ENCODE results near the gene METTL8. TPM values are rescaled to one million over a fixed set of nuclear protein-coding genes. Genes with fewer than 3 reads are reported as not detected.
A peak's percentile ranks its signal among the peaks of the same experiment; 100 is the strongest.

METTL8 gene
- polyA plus RNA-seq, 2 of the 4 experiments (the other 2 are of a cell fraction), result 21.8 to 58.3 TPM

DNA sequence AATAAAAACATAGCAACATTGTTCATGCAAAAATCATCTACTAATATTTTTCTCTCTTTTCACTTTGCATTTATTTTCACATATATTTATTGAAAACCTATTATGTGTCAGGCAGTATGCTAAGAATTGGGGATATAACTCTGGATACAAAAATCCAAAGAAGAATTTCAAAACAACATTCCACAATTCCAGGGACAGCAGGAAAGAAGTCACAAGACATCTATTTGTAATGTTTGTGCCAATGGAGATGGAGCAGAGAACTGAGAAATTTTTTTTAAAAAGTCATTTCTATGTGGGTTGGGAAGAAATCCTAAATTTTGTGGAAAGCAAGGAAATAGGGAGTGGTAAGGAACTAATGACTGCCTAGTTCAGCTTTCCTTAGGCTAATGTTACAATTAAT lies 144.5 kb downstream of the METTL8 start:
- ATAC-seq, result no peak
- POLR2A ChIA-PET, result no interaction called here

GRCh38 chr2:171287611-171288010 lies 146.2 kb downstream of the METTL8 start:
- H3K27ac ChIP-seq, result peak overlapping the region in 1 of 2 experiments; percentile 59; a peak in 3 of 6 replicates
- H3K4me1 ChIP-seq, result no peaks in the 10 kb centered on the region
- no peaks in the 10 kb centered on the region for H3K9me3 ChIP-seq
- ChIA-PET POLR2A (no interaction called here), CTCF (no interaction called here)
- TF ChIP-seq HMGXB4 (CRISPR knock-in tag; IDR thresholded peaks at IDR 0.05; ENCODE audit: borderline replicate concordance) (no peak), ZFP36 (IDR thresholded peaks at IDR 0.05; ENCODE audit: borderline replicate concordance, partially characterized antibody) (no peak), MAZ (IDR thresholded peaks at IDR 0.05; ENCODE audit: borderline replicate concordance, low read depth, low read length) (no peak), GATA3 (IDR thresholded peaks at IDR 0.05; ENCODE audit: borderline replicate concordance) (no peak), FOXS1 (CRISPR knock-in tag; IDR thresholded peaks at IDR 0.05) (no peak), RARB (CRISPR knock-in tag; IDR thresholded peaks at IDR 0.05) (no peak), BHLHE40 (IDR thresholded peaks at IDR 0.05; ENCODE audit: low read depth, low read length) (no peak), RFX5 (IDR thresholded peaks at IDR 0.05) (no peak)
- no peak overlapping the region for H3K4me2 ChIP-seq
- 63% methylated on average over 4 of the region's 4 CpGs for WGBS (ENCODE audit: missing lambda C conversion rate)
- no peak for FAIRE-seq
- H3K4me3 ChIP-seq, result no peak overlapping the region
- no peak for ATAC-seq
- no peak for DNase-seq (ENCODE audit: low read depth in 1 of 2, low spot score in 1 of 2)

More for the DNA sequence above, 144.5 kb downstream of the METTL8 start:
- Histone ChIP-seq H3K4me2 (no peak overlapping the region), H3K27ac (no peak overlapping the region), H3K4me3 (no peak overlapping the region), H3K4me1 (no peaks in the 10 kb centered on the region), H3K9me3 (no peaks in the 10 kb centered on the region)
- no peak for FAIRE-seq
- TF ChIP-seq KDM1A (IDR thresholded peaks at IDR 0.05; ENCODE audit: low read depth), result no peak
- CTCF ChIA-PET, result no interaction called here
- no peak for DNase-seq (ENCODE audit: low read depth in 1 of 2, low spot score in 1 of 2)

GRCh38 chr2:171287036-171287571 lies 146.7 kb downstream of the METTL8 start:
- no peak for FAIRE-seq
- POLR2A ChIA-PET, result no interaction called here
- ATAC-seq, result no peak

GRCh38 chr2:171281110-171281509 lies 152.7 kb downstream of the METTL8 start:
- TF ChIP-seq HEYL (CRISPR knock-in tag; IDR thresholded peaks at IDR 0.05) (no peak), CBX2 (IDR thresholded peaks at IDR 0.05; ENCODE audit: borderline replicate concordance, low read depth) (no peak), CEBPB (IDR thresholded peaks at IDR 0.05) (no peak), KDM5A (IDR thresholded peaks at IDR 0.05) (no peak), POLR2AphosphoS2 (conservative IDR thresholded peaks at IDR 0.05; ENCODE audit: low read length) (no peak), KDM1A (IDR thresholded peaks at IDR 0.05; ENCODE audit: low read depth) (no peak), RNF2 (IDR thresholded peaks at IDR 0.05; ENCODE audit: borderline replicate concordance, low read depth) (no peak), PBX3 (IDR thresholded peaks at IDR 0.05) (no peak)
- Histone ChIP-seq H3K4me1 (no peaks in the 10 kb centered on the region), H3K9me3 (no peaks in the 10 kb centered on the region), H3K4me2 (no peak overlapping the region), H3K4me3 (no peak overlapping the region), H3K27ac (no peak overlapping the region)
- no peak for FAIRE-seq
- DNase-seq (ENCODE audit: low read depth in 1 of 2, low spot score in 1 of 2), result no peak
- WGBS (ENCODE audit: missing lambda C conversion rate), result 90% methylated on average over 3 of the region's 3 CpGs
- ChIA-PET POLR2A (no interaction called here), CTCF (interaction anchor here (0.6 to 0.7 kb wide), 2 partner anchors 22 to 119 kb away, joined by 3 read pairs; no protein-coding TSS in a partner anchor)
- no peak for ATAC-seq

More at GRCh38 chr2:171287036-171287571, 146.7 kb downstream of the METTL8 start:
- H3K4me3 ChIP-seq, result no peak overlapping the region
- TF ChIP-seq KDM5A (IDR thresholded peaks at IDR 0.05) (no peak), EHMT2 (IDR thresholded peaks at IDR 0.05; ENCODE audit: low read depth) (no peak), HDAC2 (IDR thresholded peaks at IDR 0.05) (no peak), RCOR1 (IDR thresholded peaks at IDR 0.05; ENCODE audit: low read depth, low read length) (no peak), CHD2 (IDR thresholded peaks at IDR 0.05; ENCODE audit: low read length, partially characterized antibody) (no peak), NR3C1 (IDR thresholded peaks at IDR 0.05) (no peak)
- TF ChIP-seq, protein P1, sequence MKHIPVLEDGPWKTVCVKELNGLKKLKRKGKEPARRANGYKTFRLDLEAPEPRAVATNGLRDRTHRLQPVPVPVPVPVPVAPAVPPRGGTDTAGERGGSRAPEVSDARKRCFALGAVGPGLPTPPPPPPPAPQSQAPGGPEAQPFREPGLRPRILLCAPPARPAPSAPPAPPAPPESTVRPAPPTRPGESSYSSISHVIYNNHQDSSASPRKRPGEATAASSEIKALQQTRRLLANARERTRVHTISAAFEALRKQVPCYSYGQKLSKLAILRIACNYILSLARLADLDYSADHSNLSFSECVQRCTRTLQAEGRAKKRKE (CRISPR knock-in tag; IDR thresholded peaks at IDR 0.05; ENCODE audit: low read depth), result no peak
- no peak overlapping the region for H3K4me2 ChIP-seq
- H3K27ac ChIP-seq, result peak overlapping the region in 1 of 2 experiments; percentile 59; a peak in 3 of 6 replicates
- CTCF ChIA-PET, result no interaction called here
- no peak for DNase-seq (ENCODE audit: low read depth in 1 of 2, low spot score in 1 of 2)
- H3K4me1 ChIP-seq, result no peaks in the 10 kb centered on the region
- no peaks in the 10 kb centered on the region for H3K9me3 ChIP-seq

All from A549 (cell line).